ENCODE results near the gene REEP5. TPM values are rescaled to one million over a fixed set of nuclear protein-coding genes. Genes with fewer than 3 reads are reported as not detected.
"Not testable (repeated sequence)": the region's sequence is repeated elsewhere in the genome, so short reads cannot be mapped to it uniquely, and the experiment has no call there.

REEP5 gene
- total and polyA plus RNA-seq, 4 experiments from 2014 or later: 55.6 to 117 (median 87.0) TPM

GRCh38 chr5:112860929-112861637 lies 60.9 kb downstream of the REEP5 start, which contains the start of gene SRP19:
TSS of gene SRP19 (plus strand) at chr5:112861287. CDS start at chr5:112861377, 90 bp downstream.
- H3K9me3 ChIP-seq (ENCODE audit: control insufficient read depth in 1 of 2, low read length in 2 of 2): no peaks in the 10 kb centered on the region
- ChIA-PET CTCF (ENCODE audit: partially characterized antibody) (interaction anchor here (0.8 to 3.9 kb wide), 15 partner anchors 9 to 162 kb away, joined by 3 to 34 read pairs (median 4); partner anchors contain the start of genes DCP2 and REEP5), POLR2A (ENCODE audit: partially characterized antibody) (interaction anchor here (0.6 to 3.1 kb wide), 21 partner anchors 9 to 700 kb away, joined by 3 to 33 read pairs (median 5); partner anchors contain the start of genes DCP2 and REEP5)
- peak within 1 kb of the TSS; percentile 97 for H3K27ac ChIP-seq (ENCODE audit: low read depth, low read length)
- H3K4me1 ChIP-seq (ENCODE audit: insufficient read depth, low read length): peaks cover 32% of the 10 kb centered on the region
- intact Hi-C loops (cut with micrococcal nuclease): loop anchor here (1.0 to 5.0 kb wide), 6 partner anchors 13 to 154 kb away; partner anchors contain the start of genes DCP2 and REEP5
- peak within 1 kb of the TSS; percentile 71 to 95 for H3K4me3 ChIP-seq (ENCODE audit: low read length in 2 of 2)
- peak; percentile 90 to 93 (median 92) for DNase-seq
- Mint-ChIP-seq H3K4me1 (peaks cover 19 to 36% (median 30%) of the 10 kb centered on the region in 4 donors), H3K9me3 (peaks cover 0 to 3% (median 0%) of the 10 kb centered on the region in 8 donors), H3K36me3 (peaks cover 12 to 38% of the 10 kb centered on the region in 2 donors), H3K4me3 (peak within 1 kb of the TSS; percentile 96 to 98 (median 97)), H3K27ac (peak within 1 kb of the TSS; percentile 98 to 99 (median 98)), H3K27me3 (peaks cover 6 to 8% of the 10 kb centered on the region in 2 donors)
- peaks cover 18% of the 10 kb centered on the region for H3K36me3 ChIP-seq (ENCODE audit: insufficient read depth, low read length)
- no peaks in the 10 kb centered on the region for H3K27me3 ChIP-seq (ENCODE audit: insufficient read depth, low read length)

- CTCF ChIA-PET (ENCODE audit: partially characterized antibody): interaction anchor here (0.8 to 3.9 kb wide), 15 partner anchors 10 to 163 kb away, joined by 3 to 34 read pairs (median 4); partner anchors contain the start of genes DCP2 and REEP5
These were observed 61.5 kb downstream of the REEP5 start for GRCh38 chr5:112860571-112860928.

GRCh38 chr5:112857866-112858265 lies 64.2 kb downstream of the REEP5 start:
- ChIA-PET POLR2A (ENCODE audit: partially characterized antibody) (no interaction called here), CTCF (ENCODE audit: partially characterized antibody) (interaction anchor here (3.9 kb wide), 1 partner anchor 9 kb away, joined by 34 read pairs; no protein-coding TSS in a partner anchor)
- no peaks in the 10 kb centered on the region for H3K9me3 ChIP-seq (ENCODE audit: control insufficient read depth in 1 of 2, low read length in 2 of 2)
- Mint-ChIP-seq H3K9me3 (peaks cover 5 to 24% (median 17%) of the 10 kb centered on the region in 8 donors), H3K4me3 (no peak overlapping the region), H3K27me3 (peaks cover 15 to 18% of the 10 kb centered on the region in 2 donors), H3K4me1 (peaks cover 9 to 23% (median 17%) of the 10 kb centered on the region in 4 donors), H3K36me3 (peaks cover 10 to 18% of the 10 kb centered on the region in 2 donors), H3K27ac (peak overlapping the region in 1 of 7 donors; percentile 59)
- DNase-seq: no peak
- H3K27ac ChIP-seq (ENCODE audit: low read depth, low read length): no peak overlapping the region
- H3K27me3 ChIP-seq (ENCODE audit: insufficient read depth, low read length): no peaks in the 10 kb centered on the region
- H3K4me1 ChIP-seq (ENCODE audit: insufficient read depth, low read length): peaks cover 18% of the 10 kb centered on the region
- intact Hi-C loops (cut with micrococcal nuclease): no loop called here
- H3K4me3 ChIP-seq (ENCODE audit: low read length in 2 of 2): no peak overlapping the region
- H3K36me3 ChIP-seq (ENCODE audit: insufficient read depth, low read length): no peaks in the 10 kb centered on the region

More at GRCh38 chr5:112860571-112860928, 61.5 kb downstream of the REEP5 start:
- Histone ChIP-seq H3K4me1 (ENCODE audit: insufficient read depth, low read length) (peaks cover 32% of the 10 kb centered on the region), H3K4me3 (ENCODE audit: low read length in 2 of 2) (peak overlapping the region; percentile 71 to 95), H3K27ac (ENCODE audit: low read depth, low read length) (peak overlapping the region; percentile 97), H3K36me3 (ENCODE audit: insufficient read depth, low read length) (peaks cover 18% of the 10 kb centered on the region)
- DNase-seq; H3K27me3 Mint-ChIP-seq; H3K9me3 Mint-ChIP-seq; H3K9me3 ChIP-seq (ENCODE audit: control insufficient read depth in 1 of 2, low read length in 2 of 2); H3K27me3 ChIP-seq (ENCODE audit: insufficient read depth, low read length): not testable (repeated sequence)
- intact Hi-C loops (cut with micrococcal nuclease): loop anchor here (5.0 kb wide), 1 partner anchor 102 kb away; no protein-coding TSS in a partner anchor
- POLR2A ChIA-PET (ENCODE audit: partially characterized antibody): interaction anchor here (0.7 to 3.1 kb wide), 20 partner anchors 9 to 700 kb away, joined by 3 to 33 read pairs (median 5); partner anchors contain the start of genes DCP2 and REEP5
- Mint-ChIP-seq H3K27ac (peak overlapping the region; percentile 98 to 99 (median 98)), H3K36me3 (peaks cover 12 to 35% of the 10 kb centered on the region in 2 donors), H3K4me3 (peak overlapping the region; percentile 96 to 98 (median 97)), H3K4me1 (peaks cover 19 to 36% (median 30%) of the 10 kb centered on the region in 4 donors)

- Mint-ChIP-seq H3K27ac (no peak overlapping the region), H3K36me3 (peaks cover 3 to 7% of the 10 kb centered on the region in 2 donors), H3K27me3 (peaks cover 17 to 20% of the 10 kb centered on the region in 2 donors), H3K4me1 (no peaks in the 10 kb centered on the region), H3K9me3 (peaks cover 5 to 24% (median 17%) of the 10 kb centered on the region in 8 donors), H3K4me3 (no peak overlapping the region)
- DNase-seq: no peak
- intact Hi-C loops (cut with micrococcal nuclease): no loop called here
- Histone ChIP-seq H3K9me3 (ENCODE audit: control insufficient read depth in 1 of 2, low read length in 2 of 2) (no peaks in the 10 kb centered on the region), H3K4me1 (ENCODE audit: insufficient read depth, low read length) (no peaks in the 10 kb centered on the region), H3K4me3 (ENCODE audit: low read length in 2 of 2) (no peak overlapping the region), H3K27me3 (ENCODE audit: insufficient read depth, low read length) (no peaks in the 10 kb centered on the region), H3K36me3 (ENCODE audit: insufficient read depth, low read length) (no peaks in the 10 kb centered on the region), H3K27ac (ENCODE audit: low read depth, low read length) (no peak overlapping the region)
- ChIA-PET POLR2A (ENCODE audit: partially characterized antibody) (no interaction called here), CTCF (ENCODE audit: partially characterized antibody) (interaction anchor here (1.2 kb wide), 1 partner anchor 13 kb away, joined by 3 read pairs; no protein-coding TSS in a partner anchor)
These were observed 67.4 kb downstream of the REEP5 start for GRCh38 chr5:112854651-112855050.

GRCh38 chr5:112849912-112850311 lies 72.1 kb downstream of the REEP5 start:
- H3K4me3 ChIP-seq (ENCODE audit: low read length in 2 of 2): no peak overlapping the region
- peaks cover 4 to 13% (median 10%) of the 10 kb centered on the region in 8 donors for H3K9me3 Mint-ChIP-seq
- H3K4me1 ChIP-seq (ENCODE audit: insufficient read depth, low read length): peaks cover 3% of the 10 kb centered on the region
- H3K36me3 Mint-ChIP-seq: peaks cover 3 to 4% of the 10 kb centered on the region in 2 donors
- H3K36me3 ChIP-seq (ENCODE audit: insufficient read depth, low read length): no peaks in the 10 kb centered on the region
- DNase-seq: no peak
- CTCF ChIA-PET (ENCODE audit: partially characterized antibody): no interaction called here
- no peak overlapping the region for H3K27ac ChIP-seq (ENCODE audit: low read depth, low read length)
- H3K27me3 Mint-ChIP-seq: peaks cover 6% of the 10 kb centered on the region in 2 donors
- H3K4me1 Mint-ChIP-seq: peaks cover 4 to 5% (median 4%) of the 10 kb centered on the region in 4 donors
- POLR2A ChIA-PET (ENCODE audit: partially characterized antibody): no interaction called here
- no peaks in the 10 kb centered on the region for H3K27me3 ChIP-seq (ENCODE audit: insufficient read depth, low read length)
- intact Hi-C loops (cut with micrococcal nuclease): no loop called here
- H3K4me3 Mint-ChIP-seq: no peak overlapping the region
- no peaks in the 10 kb centered on the region for H3K9me3 ChIP-seq (ENCODE audit: control insufficient read depth in 1 of 2, low read length in 2 of 2)
- no peak overlapping the region for H3K27ac Mint-ChIP-seq

- ChIA-PET POLR2A (ENCODE audit: partially characterized antibody) (interaction anchor here (0.7 to 1.6 kb wide), 7 partner anchors 9 to 128 kb away, joined by 3 to 8 read pairs (median 4); partner anchors contain the start of genes DCP2 and SRP19), CTCF (ENCODE audit: partially characterized antibody) (interaction anchor here (0.6 to 1.6 kb wide), 47 partner anchors 9 to 758 kb away, joined by 3 to 34 read pairs (median 5); partner anchors contain the start of genes DCP2, REEP5 and SRP19)
- Mint-ChIP-seq H3K9me3 (no peaks in the 10 kb centered on the region), H3K27me3 (peaks cover 2 to 3% of the 10 kb centered on the region in 2 donors), H3K4me3 (peak overlapping the region in 2 of 8 donors; percentile 15 to 55), H3K27ac (peak overlapping the region in 1 of 7 donors; percentile 10), H3K4me1 (peaks cover 4 to 5% (median 4%) of the 10 kb centered on the region in 4 donors), H3K36me3 (no peaks in the 10 kb centered on the region)
- no peaks in the 10 kb centered on the region for H3K27me3 ChIP-seq (ENCODE audit: insufficient read depth, low read length)
- peaks cover 3% of the 10 kb centered on the region for H3K4me1 ChIP-seq (ENCODE audit: insufficient read depth, low read length)
- H3K4me3 ChIP-seq (ENCODE audit: low read length in 2 of 2): no peak overlapping the region
- H3K9me3 ChIP-seq (ENCODE audit: control insufficient read depth in 1 of 2, low read length in 2 of 2): no peaks in the 10 kb centered on the region
- peak in 4 of 5 donors; percentile 37 to 43 (median 40) for DNase-seq
- H3K36me3 ChIP-seq (ENCODE audit: insufficient read depth, low read length): no peaks in the 10 kb centered on the region
- intact Hi-C loops (cut with micrococcal nuclease): loop anchor here (1.0 kb wide), 4 partner anchors 13 to 297 kb away; partner anchors contain the start of genes REEP5 and SRP19
- no peak overlapping the region for H3K27ac ChIP-seq (ENCODE audit: low read depth, low read length)
These were observed 73.8 kb downstream of the REEP5 start for GRCh38 chr5:112848116-112848811.
